DMS53 treated with DMSO at 0.1 percent for 48 hours (cell line): Measurements from ENCODE around the gene IL17B.
"Not testable (repeated sequence)": the region's sequence is repeated elsewhere in the genome, so short reads cannot be mapped to it uniquely, and the experiment has no call there.

Experiments used
- DNase-seq: peaks from one replicate; lab custom pipeline; 2025; ENCODE audit not compliant: unreplicated experiment; lab: John Stamatoyannopoulos, UW

IL17B gene

DNA sequence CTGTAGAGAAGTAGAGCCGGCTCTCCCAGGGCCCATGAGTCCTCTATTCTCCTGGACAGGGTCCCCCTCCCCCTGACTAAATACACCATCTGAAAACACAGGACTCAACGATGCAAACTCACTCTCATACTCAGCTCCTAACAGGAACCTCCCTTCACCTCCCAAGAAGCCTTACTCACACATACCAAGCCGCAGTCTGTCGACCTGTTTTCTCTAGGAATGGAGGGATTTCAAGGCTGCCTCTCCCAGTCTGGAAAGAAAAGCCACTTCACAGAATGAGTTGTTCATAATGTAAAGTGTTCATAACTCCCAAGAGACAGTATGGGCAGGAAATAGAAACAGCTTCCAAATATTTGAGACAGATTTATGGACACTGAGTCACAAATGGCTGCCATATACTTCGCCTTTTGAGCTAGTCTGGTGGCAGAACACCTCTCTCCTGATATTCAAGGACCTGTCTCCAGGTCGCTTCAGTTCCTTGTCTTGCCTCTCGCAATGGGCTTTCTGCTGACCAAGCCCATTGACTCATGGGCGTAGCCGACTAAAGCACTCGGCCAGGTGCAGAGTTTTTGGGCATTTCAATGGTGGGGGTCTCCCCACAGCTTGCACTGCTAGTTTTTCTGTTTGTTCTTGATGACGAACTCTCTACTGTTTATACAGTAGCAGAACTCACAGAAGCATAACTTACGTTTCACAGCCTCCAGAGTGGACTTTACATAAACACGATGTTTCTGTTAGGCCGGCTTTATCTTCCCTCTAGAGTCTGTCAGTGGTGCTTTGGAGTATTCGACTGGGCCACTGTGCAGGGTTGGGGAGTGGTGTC, 25.0 kb upstream of the IL17B start:
- no peak for DNase-seq

- no peak for DNase-seq
Measured at GRCh38 chr5:149402291-149402690, 23.2 kb upstream of the IL17B start.

- DNase-seq, result no peak
Measured at GRCh38 chr5:149401051-149401450, 22.0 kb upstream of the IL17B start.

DNA sequence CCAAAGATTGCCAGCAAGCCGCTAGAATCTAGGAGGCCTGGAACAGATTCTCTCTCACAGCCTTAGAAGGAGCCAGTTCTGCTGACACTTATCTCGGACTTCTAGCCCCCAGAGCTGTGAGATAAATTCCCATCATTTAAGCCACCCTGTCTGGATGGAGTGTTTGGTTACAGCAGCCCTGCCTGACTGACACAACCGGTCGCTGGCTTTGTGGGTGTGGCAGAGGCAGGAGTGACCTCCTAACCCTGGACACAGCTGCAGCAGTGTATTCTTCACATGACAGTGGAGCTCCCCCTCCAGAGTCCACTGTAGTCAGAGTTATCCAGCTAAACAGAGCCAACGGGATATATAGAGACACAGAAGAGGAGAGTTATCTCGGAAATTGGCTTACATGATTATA, 21.2 kb upstream of the IL17B start:
- DNase-seq, result no peak

- no peak for DNase-seq
Measured at GRCh38 chr5:149399775-149400174, 20.7 kb upstream of the IL17B start.

DNA sequence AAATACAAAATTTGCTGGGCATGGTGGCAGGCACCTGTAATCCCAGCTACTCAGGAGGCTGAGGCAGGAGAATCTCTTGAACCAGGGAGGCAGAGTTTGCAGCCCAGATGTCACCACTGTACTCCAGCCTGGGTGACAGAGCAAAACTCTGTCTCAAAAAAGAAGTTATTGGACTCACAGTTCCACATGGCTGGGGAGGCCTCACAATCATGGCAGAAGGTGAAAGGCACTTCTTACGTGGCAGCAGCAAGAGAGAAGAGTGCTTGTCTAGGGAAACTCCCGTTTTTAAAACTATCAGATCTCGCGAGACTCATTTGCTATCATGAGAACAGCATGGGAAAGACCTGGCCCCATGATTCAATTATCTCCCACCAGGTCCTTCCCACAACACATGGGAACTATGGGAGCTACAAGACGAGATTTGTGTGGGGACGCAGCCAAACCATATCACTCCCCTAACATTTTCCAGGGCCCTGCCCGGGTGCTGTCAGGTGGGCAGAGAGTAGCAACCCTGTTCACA, 19.7 kb upstream of the IL17B start:
- not testable (repeated sequence) for DNase-seq

DNA sequence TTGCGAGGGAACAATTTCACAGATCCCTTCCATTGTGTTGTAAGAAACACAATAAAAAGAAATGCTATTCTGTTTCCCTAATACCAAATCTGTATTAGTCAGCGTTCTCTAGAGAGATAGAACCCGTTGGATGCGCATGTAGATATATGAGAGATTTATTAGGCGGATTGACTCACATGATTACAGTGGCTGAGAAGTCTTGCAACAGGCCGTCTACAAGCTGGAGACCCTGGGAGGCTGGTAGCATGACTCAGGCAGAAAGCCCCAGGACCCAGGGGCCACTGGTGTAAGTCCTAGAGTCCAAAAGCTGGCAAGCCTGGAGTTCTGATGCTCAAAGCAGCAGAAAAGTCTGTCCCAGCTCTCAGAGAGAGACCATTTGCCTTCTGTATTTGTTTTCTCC, 18.4 kb upstream of the IL17B start:
- no peak for DNase-seq

DNA sequence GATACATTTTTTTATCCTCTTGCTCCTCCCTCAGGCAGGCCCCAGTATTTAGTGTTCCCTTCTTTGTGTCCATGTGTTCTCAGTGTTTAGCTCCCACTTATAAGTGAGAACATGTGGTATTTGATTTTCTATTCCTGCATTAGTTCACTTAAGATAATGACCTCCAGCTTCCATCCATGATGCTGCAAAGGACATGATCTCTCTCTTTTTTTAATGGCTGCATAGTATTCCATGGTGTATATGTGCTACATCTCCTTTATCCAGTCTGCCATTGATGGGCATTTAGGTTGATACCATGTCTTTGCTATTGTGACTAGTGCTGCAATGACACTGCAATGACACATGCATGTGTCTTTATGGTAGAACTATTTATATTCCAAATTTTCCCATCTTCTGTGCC, 15.9 kb upstream of the IL17B start:
- not testable (repeated sequence) for DNase-seq

GRCh38 chr5:149392718-149393117, 13.6 kb upstream of the IL17B start:
- no peak for DNase-seq

DNA sequence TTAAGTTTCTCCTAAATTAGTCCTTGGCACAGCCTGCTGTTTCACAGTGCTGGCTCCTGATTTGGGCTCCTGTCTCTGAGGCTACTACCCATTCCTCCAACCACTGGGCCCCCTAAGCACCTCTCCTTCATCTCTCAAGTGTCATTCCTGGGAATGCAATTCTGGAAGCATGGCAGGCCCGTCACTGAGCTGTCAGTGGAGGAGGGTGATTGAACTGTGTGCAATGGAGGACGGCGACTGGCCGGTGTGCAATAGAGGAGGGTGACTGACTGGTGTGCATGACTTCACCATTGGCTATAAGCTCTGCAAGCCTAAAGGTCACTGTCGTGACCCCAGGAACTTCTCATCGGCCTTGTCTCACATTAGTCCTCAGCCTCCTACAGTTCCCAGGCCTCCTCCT, 12.4 kb upstream of the IL17B start:
- no peak for DNase-seq

- DNase-seq, result not testable (repeated sequence)
Measured at GRCh38 chr5:149391076-149391475, 12.0 kb upstream of the IL17B start.

- DNase-seq, result no peak
Measured at GRCh38 chr5:149389552-149390495, 10.7 kb upstream of the IL17B start.

- no peak for DNase-seq
Measured at GRCh38 chr5:149388498-149389190, 9.6 kb upstream of the IL17B start.

DNA sequence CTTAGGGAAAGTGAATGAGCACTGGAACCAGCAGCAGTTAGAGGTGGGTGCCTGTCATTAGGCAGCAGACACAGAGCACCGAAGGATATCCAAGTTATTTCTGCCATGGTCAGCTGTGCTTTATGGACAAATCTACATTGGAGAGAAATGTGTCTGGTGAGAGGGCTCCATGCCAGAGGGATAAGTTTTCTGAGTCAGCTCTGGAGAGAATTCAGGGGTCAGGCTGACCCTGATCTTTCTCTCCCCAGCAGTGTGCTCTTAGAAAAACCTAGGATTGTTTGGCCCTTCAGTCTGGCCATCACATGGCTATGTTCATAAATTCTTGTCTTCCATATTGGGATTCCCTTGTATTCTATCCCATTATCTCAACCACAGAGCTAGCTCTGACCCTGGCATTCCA, 8.9 kb upstream of the IL17B start:
- DNase-seq, result no peak

GRCh38 chr5:149387081-149387631, 8.1 kb upstream of the IL17B start:
- no peak for DNase-seq

- no peak for DNase-seq
Measured at GRCh38 chr5:149386166-149386565, 7.1 kb upstream of the IL17B start.

DNA sequence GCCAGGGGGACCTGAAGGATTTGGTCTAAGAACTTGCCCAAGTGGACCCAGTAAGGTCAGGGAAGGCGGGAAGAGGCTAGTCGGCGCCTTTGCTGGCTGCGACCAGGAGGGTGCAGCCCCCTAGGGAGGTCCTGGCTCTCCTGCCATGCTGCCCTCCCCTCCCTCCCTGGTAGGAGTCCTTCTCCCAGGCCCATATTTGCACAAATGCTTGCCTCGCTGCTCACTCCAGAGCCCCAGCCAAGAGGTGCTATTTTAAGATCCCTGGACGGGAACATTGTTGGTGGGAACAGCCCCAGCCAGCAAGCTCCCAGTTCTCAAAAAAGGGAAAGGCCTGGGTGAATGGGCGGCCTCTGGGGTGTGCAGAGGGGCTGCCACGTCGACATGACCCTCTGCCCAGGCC, 4.3 kb upstream of the IL17B start:
- no peak for DNase-seq

- no peak for DNase-seq
Measured at GRCh38 chr5:149382517-149383220, 3.6 kb upstream of the IL17B start.

DNA sequence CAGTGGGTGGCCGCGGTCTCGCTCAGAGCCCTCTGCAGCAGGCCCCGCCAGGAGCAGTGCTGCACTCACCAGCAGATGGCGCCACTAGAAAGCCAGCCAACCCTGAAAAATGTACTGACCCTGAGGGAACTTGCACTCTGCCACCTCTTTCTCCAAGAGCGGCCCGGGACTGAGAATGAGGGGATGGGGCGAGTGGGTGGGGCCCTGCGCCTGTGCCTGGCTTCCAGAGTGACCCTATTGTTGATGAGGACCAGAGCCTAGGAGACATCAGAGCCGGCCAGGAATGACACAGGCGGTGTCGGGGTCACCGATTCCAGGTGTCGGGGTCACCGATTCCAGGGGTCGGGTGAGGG, 2.9 kb upstream of the IL17B start:
- peak; percentile 66 for DNase-seq

DNA sequence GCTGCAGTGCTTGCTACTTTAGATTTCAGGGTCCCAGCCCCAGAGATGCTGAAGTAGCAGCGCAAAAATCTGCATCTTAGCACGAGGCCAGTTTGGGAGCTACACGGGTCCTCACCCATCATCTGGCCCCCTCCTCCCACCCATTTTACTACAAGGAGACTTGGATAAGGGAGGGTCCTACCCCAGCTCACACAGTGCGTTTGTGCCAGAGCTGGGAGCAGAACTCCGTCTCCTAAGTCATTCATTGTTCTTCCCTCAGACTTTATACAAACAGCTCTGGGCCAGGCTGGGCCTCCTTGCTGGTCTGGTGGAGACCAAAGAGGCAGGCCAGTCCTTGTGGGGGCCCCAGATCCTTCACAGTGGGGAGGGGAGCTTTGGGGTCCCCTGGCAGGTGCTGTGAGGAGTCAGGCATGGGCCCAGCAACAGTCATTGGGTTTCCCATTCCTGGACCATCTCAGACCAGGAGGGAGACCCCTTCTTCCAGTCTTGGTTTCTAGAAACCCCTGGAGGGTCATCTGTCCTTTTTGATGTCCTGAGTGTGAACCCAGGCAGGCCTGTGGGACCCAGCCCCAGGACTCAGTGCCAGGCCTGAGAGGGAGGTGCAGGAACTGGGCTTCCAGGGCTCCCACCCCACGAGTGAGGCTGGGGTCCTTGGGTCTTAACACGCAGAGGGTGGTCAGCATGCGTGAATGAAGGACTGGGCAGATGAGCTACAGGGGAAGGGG, 2.3 kb upstream of the IL17B start:
- DNase-seq, result no peak
